Activated naive CD4-positive, alpha-beta T cell treated with anti-CD3 and anti-CD28 coated beads, Interleukin-2, amount 50 U/mL, for 72 hours (primary cell): ENCODE data around the gene UNC13C. TPM values are rescaled to one million over a fixed set of nuclear protein-coding genes. Genes with fewer than 3 reads are reported as not detected.
"Not testable (repeated sequence)": the region's sequence is repeated elsewhere in the genome, so short reads cannot be mapped to it uniquely, and the experiment has no call there.

Source experiments
- ATAC-seq, 2 donors: fragments of 150-1000 bp; cut with Tn5 transposase; 2 replicates each; pipeline ENCODE4 v1.10.0; 2021; ENCODE audit warnings: mild to moderate bottlenecking in 2 of 2, moderate library complexity in 2 of 2
- DNase-seq, 2 donors: peaks; one replicate each; pipeline ENCODE4 v3.0.0; 2021 to 2022; ENCODE audit warnings: low spot score in 2 of 2
- H3K27ac Mint-ChIP-seq, 2 donors: one replicate each; pipeline ENCODE4 v1.8.0; 2022; ENCODE audit warnings: mild to moderate bottlenecking in 2 of 2, mixed read lengths in 2 of 2
- H3K36me3 Mint-ChIP-seq, 2 donors: one replicate each; pipeline ENCODE4 v1.8.0; 2022; ENCODE audit warnings: mixed read lengths in 2 of 2
- H3K9me3 Mint-ChIP-seq, 2 donors: one replicate each; pipeline ENCODE4 v1.8.0; 2022; ENCODE audit warnings: mixed read lengths in 2 of 2
- total RNA-seq, 2 donors: library from RNA; stranded (reverse); gene quantifications; one replicate each; pipeline ENCODE4 v1.2.3, GENCODE V29; 2022

The UNC13C gene
- total RNA-seq, 2 donors from 2014 or later: not detected

- H3K9me3 Mint-ChIP-seq: peaks cover 13 to 14% of the 10 kb centered on the region in 2 donors
- no peak for DNase-seq
- no peak for ATAC-seq
- no peak overlapping the region for H3K27ac Mint-ChIP-seq
- H3K36me3 Mint-ChIP-seq: no peaks in the 10 kb centered on the region
Measured at GRCh38 chr15:54424171-54424570, 445.9 kb downstream of the UNC13C start.

DNA sequence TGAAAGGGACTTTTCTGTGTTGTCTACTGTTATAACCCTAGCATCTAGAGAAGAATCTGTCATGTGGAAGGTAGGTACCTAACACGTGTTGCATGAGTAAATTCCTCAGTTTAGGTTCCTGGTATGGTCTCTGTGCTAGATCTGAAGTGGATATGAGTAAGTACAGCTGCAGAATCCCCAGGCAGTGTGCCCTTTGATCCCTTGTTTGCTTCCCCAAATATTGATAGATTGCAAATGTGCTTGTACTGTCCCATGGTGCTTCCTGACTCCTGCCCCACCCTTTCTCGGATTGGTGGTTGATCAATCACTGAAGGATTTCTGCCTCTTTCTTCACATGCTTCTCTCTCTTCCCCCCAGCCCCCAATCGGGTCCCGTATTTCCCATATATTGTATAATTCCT, 450.4 kb downstream of the UNC13C start:
- ATAC-seq (no peak), DNase-seq (no peak)
- no peak overlapping the region for H3K27ac Mint-ChIP-seq
- peaks cover 6 to 16% of the 10 kb centered on the region in 2 donors for H3K9me3 Mint-ChIP-seq
- no peaks in the 10 kb centered on the region for H3K36me3 Mint-ChIP-seq

DNA sequence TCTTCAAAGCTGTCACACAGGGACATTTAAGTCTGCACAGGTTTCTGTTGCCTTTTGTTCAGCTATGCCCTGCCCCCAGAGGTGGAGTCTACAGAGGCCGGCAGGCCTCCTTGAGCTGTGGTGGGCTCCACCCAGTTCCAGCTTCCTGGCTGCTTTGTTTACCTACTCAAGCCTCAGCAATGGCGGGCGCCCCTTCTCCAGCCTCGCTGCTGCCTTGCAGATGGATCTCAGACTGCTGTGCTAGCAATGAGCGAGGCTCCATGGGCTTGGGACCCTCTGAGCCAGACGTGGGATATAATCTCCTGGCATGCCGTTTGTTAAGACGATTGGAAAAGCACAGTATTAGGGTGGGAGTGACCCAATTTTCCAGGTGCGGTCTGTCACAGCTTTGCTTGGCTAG, 472.0 kb downstream of the UNC13C start:
- Mint-ChIP-seq H3K9me3 (peaks cover 10 to 29% of the 10 kb centered on the region in 2 donors), H3K36me3 (peaks cover 0 to 30% of the 10 kb centered on the region in 2 donors)
- H3K27ac Mint-ChIP-seq, ATAC-seq, DNase-seq: not testable (repeated sequence)

GRCh38 chr15:54456413-54456812, 478.2 kb downstream of the UNC13C start:
- no peak overlapping the region for H3K27ac Mint-ChIP-seq
- H3K9me3 Mint-ChIP-seq: peaks cover 32 to 35% of the 10 kb centered on the region in 2 donors
- DNase-seq (no peak), ATAC-seq (no peak)
- peaks cover 0 to 33% of the 10 kb centered on the region in 2 donors for H3K36me3 Mint-ChIP-seq

DNA sequence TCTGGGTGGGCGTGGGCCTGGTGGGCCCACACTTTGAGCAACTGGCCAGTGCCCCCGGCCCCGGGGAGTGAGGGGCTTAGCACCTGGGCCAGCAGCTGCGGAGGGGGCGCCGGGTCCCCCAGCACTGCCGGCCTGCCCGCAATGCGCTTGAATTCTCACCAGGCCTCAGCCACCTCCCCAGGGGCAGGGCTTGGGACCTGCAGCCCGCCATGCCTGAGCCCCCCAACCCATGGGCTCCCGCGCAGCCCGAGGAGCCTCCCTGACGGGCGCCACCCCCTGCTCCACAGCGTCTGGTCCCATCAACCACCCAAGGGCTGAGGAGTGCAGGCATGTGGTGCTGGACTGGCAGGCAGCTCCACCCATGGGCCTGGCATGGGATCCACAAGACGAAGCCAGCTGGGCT, 484.3 kb downstream of the UNC13C start:
- peaks cover 12 to 21% of the 10 kb centered on the region in 2 donors for H3K9me3 Mint-ChIP-seq
- no peak for ATAC-seq
- H3K36me3 Mint-ChIP-seq: peaks cover 0 to 21% of the 10 kb centered on the region in 2 donors
- no peak overlapping the region for H3K27ac Mint-ChIP-seq
- DNase-seq: no peak

GRCh38 chr15:54481819-54482218, 503.6 kb downstream of the UNC13C start:
- peaks cover 0 to 5% of the 10 kb centered on the region in 2 donors for H3K36me3 Mint-ChIP-seq
- no peak for ATAC-seq
- DNase-seq: no peak
- peaks cover 3 to 18% of the 10 kb centered on the region in 2 donors for H3K9me3 Mint-ChIP-seq
- H3K27ac Mint-ChIP-seq: no peak overlapping the region

DNA sequence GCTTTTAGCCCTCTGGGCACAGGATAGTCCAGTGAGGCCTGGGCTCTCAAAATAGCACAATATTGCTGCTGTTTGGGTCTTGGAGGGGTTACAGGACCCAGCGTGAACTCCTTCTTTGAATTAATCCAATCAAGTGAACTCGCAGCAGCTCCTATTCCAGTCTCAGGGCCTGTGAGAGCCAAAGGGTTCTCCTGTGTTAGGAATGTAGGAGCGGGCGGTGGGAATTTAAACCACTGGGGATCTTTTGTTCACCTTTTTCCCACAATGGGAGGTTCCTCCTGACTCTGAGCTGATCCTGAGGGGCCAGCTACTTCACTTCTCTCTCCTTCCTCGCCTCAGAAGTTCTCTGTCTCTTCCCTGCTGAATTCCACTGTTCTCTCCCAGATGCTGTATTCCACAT, 504.0 kb downstream of the UNC13C start:
- H3K27ac Mint-ChIP-seq: no peak overlapping the region
- no peak for DNase-seq
- H3K9me3 Mint-ChIP-seq: peaks cover 3 to 18% of the 10 kb centered on the region in 2 donors
- peaks cover 0 to 5% of the 10 kb centered on the region in 2 donors for H3K36me3 Mint-ChIP-seq
- no peak for ATAC-seq

- H3K36me3 Mint-ChIP-seq: no peaks in the 10 kb centered on the region
- no peak overlapping the region for H3K27ac Mint-ChIP-seq
- no peak for DNase-seq
- peaks cover 3 to 5% of the 10 kb centered on the region in 2 donors for H3K9me3 Mint-ChIP-seq
- no peak for ATAC-seq
Measured at GRCh38 chr15:54500330-54500729, 522.1 kb downstream of the UNC13C start.

DNA sequence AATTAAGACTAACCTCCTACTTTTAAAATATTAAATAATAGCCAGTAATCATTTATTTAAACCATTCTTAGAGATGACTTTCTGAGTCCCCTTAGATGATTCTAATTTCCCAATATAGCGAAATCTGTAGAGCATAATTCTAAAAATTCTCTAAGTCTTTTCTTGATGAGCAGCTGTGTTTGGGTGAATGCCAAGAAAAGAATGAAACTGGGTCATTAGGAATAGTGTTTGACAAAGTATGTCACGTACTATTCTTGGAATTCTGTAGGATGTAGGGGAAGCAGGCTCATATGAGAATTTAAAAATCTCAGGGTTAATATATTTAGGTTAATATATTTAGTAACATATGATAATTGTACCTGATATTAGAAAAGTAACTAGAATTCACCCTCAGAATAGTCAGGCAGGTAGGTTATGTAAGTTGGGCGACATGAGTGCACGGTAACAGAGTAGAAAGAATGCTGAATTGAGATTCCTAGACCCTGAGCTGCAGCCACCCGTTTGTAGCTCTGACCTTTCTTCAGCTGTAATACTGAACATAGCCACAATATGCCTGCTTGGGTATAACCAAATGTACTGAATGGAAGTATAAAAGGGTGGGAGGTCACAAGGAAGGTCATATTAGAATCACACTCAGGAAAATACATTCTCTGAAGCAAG, 524.3 kb downstream of the UNC13C start:
- DNase-seq: no peak
- Mint-ChIP-seq H3K9me3 (peaks cover 3 to 5% of the 10 kb centered on the region in 2 donors), H3K36me3 (no peaks in the 10 kb centered on the region), H3K27ac (no peak overlapping the region)
- no peak for ATAC-seq

- Mint-ChIP-seq H3K9me3 (peaks cover 2 to 3% of the 10 kb centered on the region in 2 donors), H3K27ac (no peak overlapping the region), H3K36me3 (no peaks in the 10 kb centered on the region)
- ATAC-seq (no peak), DNase-seq (no peak)
Measured at GRCh38 chr15:54504695-54505094, 526.5 kb downstream of the UNC13C start.

GRCh38 chr15:54506977-54507524, 528.8 kb downstream of the UNC13C start:
- DNase-seq (no peak), ATAC-seq (no peak)
- Mint-ChIP-seq H3K9me3 (no peaks in the 10 kb centered on the region), H3K36me3 (no peaks in the 10 kb centered on the region), H3K27ac (no peak overlapping the region)

GRCh38 chr15:54514601-54515000, 536.4 kb downstream of the UNC13C start:
- DNase-seq (no peak), ATAC-seq (no peak)
- H3K36me3 Mint-ChIP-seq: no peaks in the 10 kb centered on the region
- H3K9me3 Mint-ChIP-seq: no peaks in the 10 kb centered on the region
- no peak overlapping the region for H3K27ac Mint-ChIP-seq

DNA sequence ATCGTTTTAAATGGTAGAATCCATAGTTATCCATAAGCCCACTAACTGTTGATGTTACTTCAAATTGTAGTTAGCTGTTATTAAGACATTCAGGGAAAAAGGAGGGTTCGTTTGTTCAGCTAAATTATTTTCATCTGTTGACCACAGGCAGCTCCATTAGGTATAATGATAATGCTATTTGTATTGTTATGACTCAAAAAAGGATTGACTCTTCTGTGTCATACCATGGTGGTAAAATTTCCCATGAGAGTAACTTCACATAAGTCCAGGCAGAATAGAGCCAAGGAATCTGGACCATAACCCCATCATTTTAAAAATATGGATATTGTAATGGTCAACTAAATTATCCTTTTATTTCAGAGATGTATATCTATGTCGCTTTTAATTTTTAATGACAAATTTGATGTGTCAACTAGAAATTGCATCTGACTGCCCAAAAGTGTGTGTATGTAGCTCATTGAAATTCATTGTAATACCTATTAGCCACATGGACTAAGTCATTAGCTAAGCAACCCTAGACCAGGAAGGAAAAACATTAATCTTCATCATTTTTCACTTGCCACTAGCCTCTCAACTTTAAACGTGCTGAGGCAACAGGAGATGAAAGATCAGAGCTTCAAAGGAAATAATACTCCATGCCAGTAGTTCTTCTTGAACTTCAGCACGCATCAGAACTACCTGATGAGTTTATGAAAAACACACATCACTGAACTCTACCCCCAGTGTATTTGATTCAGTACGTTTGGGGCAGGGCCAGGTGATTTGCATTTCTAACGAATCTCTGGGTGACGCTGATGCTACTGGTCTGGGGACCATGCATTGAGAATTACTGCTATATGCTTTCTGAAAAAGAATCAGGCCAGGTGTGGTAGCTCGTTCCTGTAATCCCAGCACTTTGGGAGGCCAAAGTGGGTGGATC, 537.7 kb downstream of the UNC13C start:
- ATAC-seq: no peak
- Mint-ChIP-seq H3K27ac (no peak overlapping the region), H3K9me3 (peaks cover 0 to 5% of the 10 kb centered on the region in 2 donors)

DNA sequence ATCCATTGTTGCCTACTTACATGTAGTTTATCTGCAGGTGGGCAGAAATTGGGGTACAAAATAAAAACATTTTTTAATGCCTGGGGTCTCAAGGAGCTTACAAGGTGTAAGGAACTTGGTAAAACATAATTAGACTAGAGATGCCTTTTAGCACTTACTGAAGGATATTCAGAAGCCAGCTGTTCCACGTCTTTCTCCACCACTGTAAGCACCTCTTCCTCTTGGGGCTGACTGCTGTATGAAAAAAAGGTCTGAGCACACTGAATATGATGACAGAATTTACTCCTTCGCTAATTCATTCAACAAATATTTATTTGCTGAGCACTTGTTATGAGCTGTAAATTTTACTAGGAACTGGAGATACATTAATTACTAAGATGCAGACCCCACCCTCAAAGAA, 539.1 kb downstream of the UNC13C start:
- Mint-ChIP-seq H3K9me3 (peaks cover 0 to 5% of the 10 kb centered on the region in 2 donors), H3K36me3 (no peaks in the 10 kb centered on the region), H3K27ac (no peak overlapping the region)
- ATAC-seq: no peak
- no peak for DNase-seq

More for the DNA sequence above, 537.7 kb downstream of the UNC13C start:
- no peak for DNase-seq
- no peaks in the 10 kb centered on the region for H3K36me3 Mint-ChIP-seq

GRCh38 chr15:54518156-54518882, 540.1 kb downstream of the UNC13C start:
- Mint-ChIP-seq H3K36me3 (no peaks in the 10 kb centered on the region), H3K27ac (no peak overlapping the region)
- no peak for ATAC-seq

GRCh38 chr15:54519577-54519976, 541.3 kb downstream of the UNC13C start:
- no peak overlapping the region for H3K27ac Mint-ChIP-seq
- H3K36me3 Mint-ChIP-seq: no peaks in the 10 kb centered on the region
- H3K9me3 Mint-ChIP-seq: peaks cover 0 to 5% of the 10 kb centered on the region in 2 donors
- no peak for DNase-seq
- ATAC-seq: no peak

More at GRCh38 chr15:54518156-54518882, 540.1 kb downstream of the UNC13C start:
- H3K9me3 Mint-ChIP-seq: peaks cover 0 to 5% of the 10 kb centered on the region in 2 donors
- DNase-seq: no peak
